GM19455 (cell line): ENCODE measurements around the gene OR10R2.

ENCODE experiments used
- ATAC-seq: cut with Tn5 transposase; IDR thresholded peaks from one replicate; pipeline ENCODE4 v1.9.1; 2021; ENCODE audit not compliant: unreplicated experiment

The OR10R2 gene

GRCh38 chr1:158521666-158522058, 49.6 kb downstream of the OR10R2 start:
- no peak for ATAC-seq

GRCh38 chr1:158527190-158527815, 55.3 kb downstream of the OR10R2 start:
- no peak for ATAC-seq
